HG03432 (cell line): Measurements from ENCODE around the gene AGBL1.
"Not testable (repeated sequence)": the region's sequence is repeated elsewhere in the genome, so short reads cannot be mapped to it uniquely, and the experiment has no call there.

ENCODE experiments used
- ATAC-seq: cut with Tn5 transposase; IDR thresholded peaks from one replicate; pipeline ENCODE4 v1.9.1; 2021; ENCODE audit warnings: mild to moderate bottlenecking, moderate library complexity; ENCODE audit not compliant: unreplicated experiment

Gene AGBL1

DNA sequence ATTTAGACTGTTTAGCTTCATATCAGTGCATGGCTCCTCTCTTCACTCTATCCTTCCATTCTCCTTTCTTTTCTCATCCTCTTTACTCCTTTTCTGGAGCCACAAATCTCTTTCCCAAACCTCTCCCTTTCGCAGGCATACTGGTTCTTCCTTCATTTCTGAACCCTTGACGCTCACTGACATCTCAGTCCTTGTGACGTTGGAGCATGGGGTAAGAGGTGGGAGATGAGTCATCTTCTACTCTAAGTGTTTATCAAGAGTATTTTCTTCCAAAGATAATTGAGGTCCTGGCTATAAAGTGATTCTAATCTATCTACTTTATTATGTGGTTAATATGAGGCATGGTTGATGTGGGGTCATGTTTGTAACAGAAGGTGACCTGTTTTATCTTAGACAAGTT, 414.2 kb downstream of the AGBL1 start:
- no peak for ATAC-seq

DNA sequence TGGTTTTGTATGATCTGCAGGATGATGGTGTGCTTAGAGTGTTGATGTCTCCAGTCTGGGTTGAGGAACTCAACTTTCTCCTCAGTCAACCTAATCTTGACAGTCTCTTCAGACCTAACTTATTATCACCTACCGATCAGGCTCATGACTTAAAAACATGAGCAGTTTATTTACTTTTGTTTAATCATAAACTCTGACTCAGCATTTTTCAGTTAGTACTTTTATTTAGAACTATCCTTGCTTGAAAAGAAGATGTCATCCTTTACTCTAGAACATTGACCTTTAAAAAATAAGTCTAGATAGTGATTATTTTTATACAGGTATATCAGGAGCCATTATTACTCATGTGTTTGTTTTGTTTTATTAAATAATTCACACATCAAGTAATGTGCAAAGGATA, 414.8 kb downstream of the AGBL1 start:
- no peak for ATAC-seq

DNA sequence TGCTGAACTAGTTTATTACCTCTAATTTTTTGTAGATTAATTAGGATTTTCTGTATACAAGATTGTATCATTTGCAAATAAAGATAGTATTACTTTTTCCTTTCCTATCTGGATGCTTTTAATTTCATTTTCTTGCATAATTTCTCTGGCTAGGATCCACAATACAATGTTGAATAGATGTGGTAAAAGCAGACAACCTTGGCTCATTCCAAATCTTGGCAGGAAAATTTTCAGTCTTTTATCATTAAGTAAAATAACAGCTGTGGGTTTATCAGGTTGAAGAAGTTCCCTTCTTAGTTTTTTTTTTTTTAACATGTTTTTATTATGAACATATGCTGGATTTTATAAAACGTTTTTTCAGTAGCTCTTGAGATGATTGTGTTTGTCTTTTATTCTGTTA, 422.6 kb downstream of the AGBL1 start:
- ATAC-seq = no peak

DNA sequence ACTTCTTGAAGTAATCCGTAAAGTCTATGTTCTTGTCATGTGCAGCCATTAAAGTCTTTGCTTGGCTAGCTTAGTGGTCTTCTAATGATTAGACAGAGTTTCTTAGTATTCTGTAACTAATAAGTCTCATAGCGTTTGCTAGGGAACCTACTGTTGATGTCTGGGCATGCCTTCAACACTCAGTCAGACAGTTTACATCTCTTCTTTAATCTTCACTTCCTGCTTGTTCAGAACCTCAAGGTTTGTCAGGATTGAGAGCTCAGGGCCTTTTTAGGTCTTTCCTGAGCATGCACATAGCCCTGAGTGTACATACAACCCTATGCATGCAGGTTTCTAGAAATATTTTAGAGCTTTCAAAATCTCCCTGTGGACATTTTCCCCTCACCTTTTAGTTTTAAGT, 426.3 kb downstream of the AGBL1 start:
- ATAC-seq = no peak

DNA sequence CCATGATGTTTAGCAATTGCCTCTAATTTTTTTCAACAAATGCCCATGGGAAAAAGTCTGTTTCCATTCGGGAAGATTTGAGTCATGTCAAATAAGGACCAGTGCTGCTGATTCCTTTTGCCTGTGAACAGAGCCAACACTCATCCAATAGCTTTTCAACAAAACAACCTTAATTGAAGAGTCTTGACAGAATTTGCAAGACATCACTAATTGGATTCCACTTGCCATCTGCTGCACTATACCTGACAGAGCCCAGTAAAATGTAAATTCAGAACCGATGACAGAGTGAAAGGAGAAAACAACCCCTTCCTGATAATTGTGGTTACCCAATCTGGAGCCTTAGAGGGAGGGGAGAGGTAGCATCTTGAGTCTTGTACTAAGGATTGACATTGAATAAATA, 426.7 kb downstream of the AGBL1 start:
- no peak for ATAC-seq

DNA sequence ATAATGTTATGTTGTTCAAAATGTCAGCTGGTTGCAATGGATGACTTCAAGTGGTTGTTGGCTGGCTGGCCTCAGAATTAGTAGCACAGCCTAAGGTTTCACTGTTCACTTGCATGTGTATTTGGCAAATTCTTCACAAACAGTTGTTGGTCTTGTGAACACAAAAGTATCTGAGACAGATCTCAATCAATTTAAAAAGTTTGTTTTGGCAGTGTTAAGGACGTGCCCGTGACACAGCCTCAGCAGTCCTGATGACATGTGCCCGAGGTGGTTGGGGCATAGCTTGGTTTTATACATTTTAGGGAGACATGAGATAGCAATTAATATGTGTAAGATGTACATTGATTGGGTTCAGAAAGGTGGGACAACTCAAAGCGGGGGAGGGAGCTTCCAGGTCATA, 436.0 kb downstream of the AGBL1 start:
- ATAC-seq = no peak

DNA sequence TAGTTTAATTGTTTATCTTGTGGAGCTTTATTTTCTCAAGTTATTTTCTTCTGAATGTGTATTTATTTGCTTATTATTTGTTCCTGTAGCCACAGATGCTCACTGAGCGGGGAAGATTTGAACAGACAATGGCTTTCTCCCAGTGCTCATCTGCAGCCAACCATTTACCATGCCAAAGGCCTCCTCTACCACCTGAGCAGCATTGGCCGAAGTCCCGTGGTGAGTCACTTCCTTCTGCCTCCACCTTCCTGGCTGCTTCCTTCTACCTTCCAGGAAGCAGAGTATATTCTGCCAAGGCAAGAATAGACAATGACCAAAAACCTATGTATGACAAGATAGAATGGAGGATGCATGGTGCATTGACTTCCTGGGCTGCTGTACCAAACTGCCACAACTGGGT, 443.1 kb downstream of the AGBL1 start:
- no peak for ATAC-seq

DNA sequence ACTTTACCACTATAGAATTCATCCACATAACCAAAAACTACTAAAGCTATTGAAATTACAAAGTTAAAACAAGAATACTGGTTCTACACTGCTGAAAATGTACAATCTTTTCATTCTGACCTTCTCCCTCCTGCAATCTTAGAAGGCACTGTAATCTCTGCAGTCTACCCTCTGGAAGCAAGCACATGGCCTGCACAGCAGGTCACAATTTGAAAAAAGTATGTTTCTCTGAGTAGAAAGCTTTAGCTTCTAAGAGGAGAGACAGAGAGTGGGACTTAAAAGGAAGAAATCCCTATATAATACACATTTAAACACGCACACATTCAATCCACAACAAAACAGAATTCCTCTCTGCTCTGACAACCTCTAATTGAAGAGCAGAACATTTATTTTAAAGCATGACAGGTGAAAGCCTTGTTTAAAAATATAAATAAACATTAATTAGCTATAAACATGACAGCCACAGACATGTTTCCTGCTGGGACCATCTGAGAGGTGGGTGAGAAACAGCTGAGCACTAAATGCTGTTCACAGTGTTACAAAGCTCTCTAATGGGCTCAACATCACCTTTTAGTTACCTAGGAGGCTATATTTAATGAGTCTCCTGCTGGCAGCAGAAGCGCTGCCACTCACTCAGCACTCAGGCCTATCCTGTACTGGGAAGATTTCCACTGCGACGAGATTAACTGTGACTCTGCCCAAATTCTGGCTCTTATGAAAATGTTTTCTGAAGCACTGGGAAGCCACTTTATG, 447.4 kb downstream of the AGBL1 start:
- ATAC-seq = no peak

DNA sequence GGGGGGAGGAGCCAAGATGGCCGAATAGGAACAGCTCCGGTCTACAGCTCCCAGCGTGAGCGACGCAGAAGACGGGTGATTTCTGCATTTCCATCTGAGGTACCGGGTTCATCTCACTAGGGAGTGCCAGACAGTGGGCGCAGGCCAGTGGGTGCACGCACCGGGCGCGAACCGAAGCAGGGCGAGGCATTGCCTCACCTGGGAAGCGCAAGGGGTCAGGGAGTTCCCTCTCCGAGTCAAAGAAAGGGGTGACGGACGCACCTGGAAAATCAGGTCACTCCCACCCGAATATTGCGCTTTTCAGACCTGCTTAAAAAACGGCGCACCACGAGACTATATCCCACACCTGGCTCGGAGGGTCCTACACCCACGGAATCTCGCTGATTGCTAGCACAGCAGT, 448.4 kb downstream of the AGBL1 start:
- ATAC-seq = not testable (repeated sequence)

DNA sequence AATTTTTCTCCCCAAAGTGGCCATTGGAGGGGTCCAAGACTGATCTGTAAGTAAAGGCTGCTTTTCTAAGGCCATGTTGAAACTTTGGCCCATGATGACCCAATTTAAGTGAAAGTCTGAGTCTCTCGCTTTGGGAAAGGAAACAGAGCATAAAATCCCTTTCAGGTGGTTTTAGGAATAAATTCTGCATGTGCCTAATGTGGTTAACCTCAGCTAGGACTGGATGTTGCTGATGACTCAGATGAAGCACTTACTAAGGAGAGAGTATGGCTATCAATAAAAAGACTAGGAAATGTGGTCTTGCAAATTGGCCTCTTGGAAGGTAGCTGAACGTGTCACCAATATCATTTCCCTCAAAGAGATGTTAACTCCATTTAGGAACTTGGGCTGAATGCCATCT, 458.5 kb downstream of the AGBL1 start:
- no peak for ATAC-seq

DNA sequence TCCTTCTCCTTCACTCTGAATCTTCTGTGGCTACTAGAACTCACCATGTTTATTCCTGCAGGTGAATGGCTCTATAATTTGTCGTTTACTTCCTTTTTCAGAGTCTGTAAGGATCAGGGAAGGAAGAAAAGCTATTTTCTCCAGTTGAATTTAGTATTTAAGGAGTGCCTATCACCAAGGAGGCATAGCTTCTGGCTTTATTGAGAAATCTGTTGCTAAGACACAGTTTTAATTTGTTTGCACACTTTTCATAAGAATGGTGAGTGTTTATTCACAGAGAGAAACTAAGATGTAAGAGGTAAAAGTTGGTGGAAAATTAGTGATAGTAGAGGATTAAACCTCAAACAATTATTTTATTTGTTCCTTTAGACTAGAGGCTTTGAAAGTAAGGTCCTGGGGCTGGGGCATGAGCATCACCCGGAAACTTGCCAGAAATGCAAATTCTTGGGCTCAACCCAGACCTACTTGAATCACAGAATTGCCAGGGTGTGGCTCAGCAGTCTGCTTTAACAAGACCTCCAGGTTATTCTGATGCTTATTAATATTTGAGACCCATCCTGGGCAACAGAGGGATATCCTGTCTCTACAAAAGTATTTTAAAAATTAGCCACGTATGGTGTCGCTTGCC, 461.3 kb downstream of the AGBL1 start:
- ATAC-seq = no peak

DNA sequence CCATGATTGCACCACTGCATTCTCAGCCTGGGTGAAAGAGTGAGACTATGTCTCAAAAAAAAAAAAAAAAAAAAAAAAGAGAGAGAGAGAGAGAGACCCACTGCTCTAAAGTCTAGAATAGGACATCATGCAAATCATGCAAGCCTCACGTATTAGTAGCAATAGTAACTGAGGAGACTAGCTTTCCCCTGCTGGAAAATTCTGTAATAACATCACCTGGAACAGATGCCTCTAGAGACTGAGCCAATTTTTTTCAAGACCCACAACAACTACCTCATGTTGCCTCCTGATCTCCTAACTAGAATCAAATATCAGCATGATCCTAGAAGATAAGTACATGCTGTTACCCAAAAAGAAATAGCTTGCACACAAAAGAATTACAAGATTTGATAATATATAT, 461.9 kb downstream of the AGBL1 start:
- no peak for ATAC-seq

DNA sequence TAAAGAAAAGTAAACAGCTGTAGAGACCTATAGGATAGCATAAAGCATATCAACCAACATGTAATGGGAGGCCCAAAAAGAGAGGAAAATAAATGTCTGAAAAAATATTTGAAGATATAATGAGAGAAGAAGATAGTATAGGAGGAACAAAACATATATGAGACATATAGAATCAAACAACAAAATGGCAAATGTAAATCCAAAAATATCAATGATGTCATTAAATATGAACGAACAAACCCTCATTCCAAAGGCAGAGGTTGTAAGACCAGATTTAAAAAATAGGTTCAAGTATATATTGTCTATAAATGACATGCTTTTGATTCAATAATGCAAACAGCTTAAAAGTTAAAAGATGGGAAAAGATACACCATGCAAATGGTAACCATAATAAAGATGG, 470.4 kb downstream of the AGBL1 start:
- ATAC-seq = no peak

DNA sequence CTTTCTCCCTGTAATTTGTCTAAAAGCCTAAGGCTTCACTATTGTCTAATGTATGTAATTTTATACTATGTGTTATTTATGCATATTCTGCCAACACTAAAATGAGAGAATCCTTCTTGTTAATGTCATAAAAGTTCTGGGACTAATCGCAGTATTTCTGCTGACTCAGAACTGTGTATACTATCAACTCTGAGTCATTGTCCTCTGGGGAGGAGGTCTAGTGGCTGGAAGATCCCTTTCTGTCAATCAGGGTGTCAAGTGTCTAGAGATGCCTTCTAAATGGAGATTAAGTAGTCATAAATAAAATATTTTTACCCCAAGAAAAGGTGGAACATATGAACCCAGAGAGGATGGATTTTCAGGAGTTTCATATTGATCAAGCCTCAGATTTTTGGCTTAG, 473.4 kb downstream of the AGBL1 start:
- no peak for ATAC-seq

DNA sequence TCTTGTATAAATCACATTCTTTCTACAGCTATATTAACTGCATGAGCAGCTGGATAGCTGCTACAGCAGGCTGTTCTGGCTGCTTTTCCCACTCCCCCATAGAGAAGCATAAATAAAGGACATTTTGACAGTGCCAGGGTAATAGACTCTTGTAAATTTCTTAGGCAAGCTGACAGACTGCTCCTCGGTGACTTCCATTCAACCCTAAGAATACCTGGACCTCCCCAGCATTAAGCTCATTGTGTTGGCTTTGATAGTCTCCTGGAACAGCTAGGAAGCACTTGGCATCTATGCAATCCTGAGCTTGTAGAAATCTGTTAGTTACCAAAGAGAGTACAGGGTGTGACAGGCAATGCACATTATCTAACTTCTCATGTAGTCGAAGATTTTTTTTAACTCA, 475.4 kb downstream of the AGBL1 start:
- no peak for ATAC-seq

DNA sequence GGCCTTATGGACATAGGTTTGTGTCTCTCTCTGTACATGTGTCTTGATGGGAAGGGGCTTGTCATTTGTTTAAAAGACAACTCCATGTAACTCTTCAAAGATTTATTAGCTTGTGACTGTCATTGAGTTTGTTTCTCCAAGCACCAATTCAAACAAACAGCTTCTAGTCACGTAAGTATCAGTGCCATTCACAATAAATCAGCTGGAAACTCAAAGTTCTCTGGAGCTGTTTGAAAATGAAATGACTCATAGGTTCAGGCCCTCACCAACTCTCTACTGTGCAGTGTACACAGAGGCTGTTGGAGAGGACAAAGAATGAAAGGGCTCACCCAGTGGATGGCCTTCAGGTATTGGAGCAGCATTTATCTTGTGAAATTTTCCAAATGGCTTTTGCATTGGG, 476.3 kb downstream of the AGBL1 start:
- ATAC-seq = no peak

DNA sequence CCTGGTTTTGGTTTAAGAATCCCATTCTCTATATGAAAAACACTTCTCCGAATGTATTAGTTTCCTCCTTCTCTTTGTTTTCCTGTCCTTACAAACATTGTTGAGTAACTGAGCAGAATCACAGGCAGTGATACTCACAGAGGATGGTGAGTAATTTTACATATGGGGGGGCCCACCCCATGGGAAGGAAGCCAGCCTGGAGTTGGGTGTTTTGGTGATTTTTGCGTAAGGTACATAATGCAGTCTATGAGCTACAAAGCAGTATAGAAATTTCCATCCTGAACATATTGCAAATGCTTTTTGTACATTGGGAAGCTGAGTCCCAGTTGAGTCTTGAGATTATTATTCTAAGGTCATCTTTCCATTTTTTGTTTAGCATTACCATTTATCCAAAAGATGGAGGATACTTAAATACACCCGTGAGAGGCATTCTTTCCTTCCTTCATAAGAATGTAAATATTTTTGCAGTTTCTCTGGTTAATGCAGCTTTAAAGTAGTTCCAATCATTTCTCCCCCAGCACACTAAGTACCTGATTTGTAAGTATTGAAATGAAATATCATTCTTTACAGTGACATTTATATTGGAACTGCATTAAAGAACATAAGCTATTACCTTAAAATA, 476.8 kb downstream of the AGBL1 start:
- no peak for ATAC-seq

DNA sequence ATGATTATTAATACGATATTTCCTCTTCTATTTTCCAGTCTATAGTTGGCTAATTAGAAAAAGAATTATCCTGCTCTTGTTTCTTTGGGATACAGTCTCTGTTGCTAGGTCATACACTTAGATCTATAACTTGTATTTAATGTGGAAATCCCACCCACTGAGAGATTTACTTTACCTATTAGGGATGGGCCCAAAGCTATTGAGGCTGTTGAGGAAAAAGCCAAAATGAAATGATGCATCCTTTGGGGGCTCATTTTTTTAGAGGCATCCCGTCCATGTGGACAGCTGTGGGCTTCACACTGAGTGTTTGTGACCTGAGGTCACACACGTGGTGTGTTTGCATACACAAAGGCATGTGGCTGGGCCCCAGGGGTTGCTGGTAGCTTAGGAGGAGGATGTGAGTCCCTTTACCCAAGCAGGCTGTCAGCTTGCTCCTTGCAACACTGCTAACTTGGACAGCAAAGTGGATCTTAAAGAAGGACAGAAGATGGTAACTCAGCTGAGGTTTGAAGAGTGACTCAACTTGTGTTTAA, 477.4 kb downstream of the AGBL1 start:
- no peak for ATAC-seq

DNA sequence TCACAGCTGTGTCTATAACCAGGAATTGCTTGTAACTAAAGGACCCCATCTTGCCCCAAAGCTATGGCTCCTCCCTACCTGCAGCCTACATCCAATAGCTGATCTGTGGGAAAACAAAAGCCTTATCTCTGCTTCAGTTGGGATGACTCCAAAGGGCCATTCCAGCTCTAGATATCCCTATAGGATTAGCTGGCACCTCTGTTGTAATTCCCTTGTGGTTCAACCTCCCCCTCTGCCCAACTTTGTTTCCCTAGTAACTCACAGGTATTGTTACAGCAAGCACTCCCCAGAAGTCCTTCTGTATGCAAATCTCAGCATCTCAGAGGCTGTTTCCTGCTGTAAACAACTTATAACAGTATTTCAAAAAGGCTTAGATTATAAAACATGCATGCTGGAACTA, 478.6 kb downstream of the AGBL1 start:
- ATAC-seq = no peak

DNA sequence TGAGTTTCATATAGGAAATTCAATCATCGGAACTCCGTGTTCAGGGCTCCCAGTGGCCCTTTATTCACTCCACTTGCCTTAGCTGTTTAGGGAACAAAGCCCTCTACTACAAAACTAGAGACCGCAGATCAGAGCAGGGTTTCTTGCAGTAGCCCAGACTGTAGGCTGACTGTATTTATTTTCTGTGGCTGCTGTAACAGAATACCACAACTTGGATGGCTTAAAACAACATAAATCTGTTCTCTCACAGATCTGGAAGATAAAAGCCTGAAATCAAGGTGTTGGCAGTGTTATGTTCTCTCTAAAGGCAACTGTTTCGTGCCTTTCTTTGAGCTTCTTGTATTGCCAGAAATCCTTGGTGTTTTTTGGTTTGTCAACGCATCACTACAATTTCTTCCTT, 479.0 kb downstream of the AGBL1 start:
- no peak for ATAC-seq

DNA sequence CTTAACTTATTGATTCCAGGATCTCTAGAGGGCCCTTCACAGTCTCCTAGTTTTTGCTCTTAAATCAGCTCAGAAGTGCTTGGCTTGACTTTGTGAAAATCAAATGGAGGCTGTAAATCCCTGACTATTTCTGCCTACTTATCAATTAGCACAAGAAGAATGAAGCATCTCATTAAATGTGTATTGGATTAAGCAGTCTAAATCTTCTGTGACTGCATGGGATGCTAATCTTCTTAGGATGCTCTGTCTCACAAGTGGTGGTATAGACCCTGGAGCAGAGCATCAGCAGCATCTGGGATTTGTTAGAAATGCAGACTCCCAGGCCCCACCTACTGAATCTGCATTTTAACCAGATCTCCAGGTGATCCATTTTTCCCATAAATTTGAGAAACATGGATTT, 488.7 kb downstream of the AGBL1 start:
- no peak for ATAC-seq

DNA sequence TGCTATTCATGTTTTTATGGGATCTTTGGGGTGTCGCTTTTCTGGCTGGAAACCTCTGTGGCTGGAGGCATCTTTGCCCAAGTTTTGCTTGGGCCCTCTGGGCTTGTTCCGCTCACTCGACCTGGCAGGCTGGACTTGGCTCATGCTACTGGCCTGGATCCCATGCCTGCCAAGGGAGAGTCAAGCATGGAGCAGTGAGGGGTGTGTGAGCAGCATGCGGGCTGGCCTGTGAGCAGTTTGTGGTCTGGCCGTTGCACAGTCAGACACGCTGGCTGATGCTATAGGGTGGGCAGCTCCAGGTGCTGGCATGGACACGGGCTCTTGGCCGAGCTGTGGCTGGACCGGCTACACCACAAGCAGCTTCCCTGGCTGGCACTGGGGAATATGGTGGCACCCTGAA, 491.1 kb downstream of the AGBL1 start:
- no peak for ATAC-seq
